Osteocyte (in vitro differentiated cells): Measurements from ENCODE around the gene ZDHHC21. TPM values are rescaled to one million over a fixed set of nuclear protein-coding genes. Genes with fewer than 3 reads are reported as not detected.
"Not testable (repeated sequence)": the region's sequence is repeated elsewhere in the genome, so short reads cannot be mapped to it uniquely, and the experiment has no call there.

Experiments
- DNase-seq: peaks from one replicate; pipeline ENCODE4 v3.0.0; 2021; ENCODE audit warnings: mixed read lengths; ENCODE audit not compliant: unreplicated experiment; ENCODE audit errors: extremely low spot score
- H3K27ac Mint-ChIP-seq: one replicate; pipeline ENCODE4 v1.8.0; 2021; ENCODE audit warnings: mild to moderate bottlenecking, mixed read lengths; ENCODE audit not compliant: unreplicated experiment
- H3K27me3 Mint-ChIP-seq: one replicate; pipeline ENCODE4 v1.8.0; 2021; ENCODE audit warnings: mixed read lengths; ENCODE audit not compliant: unreplicated experiment
- H3K36me3 Mint-ChIP-seq: one replicate; pipeline ENCODE4 v1.8.0; 2021; ENCODE audit warnings: mixed read lengths; ENCODE audit not compliant: unreplicated experiment
- H3K4me1 Mint-ChIP-seq: one replicate; pipeline ENCODE4 v1.8.0; 2021; ENCODE audit warnings: mixed read lengths; ENCODE audit not compliant: unreplicated experiment
- H3K4me3 Mint-ChIP-seq: one replicate; pipeline ENCODE4 v1.8.0; 2021; ENCODE audit warnings: mild to moderate bottlenecking, moderate library complexity, mixed read lengths; ENCODE audit not compliant: unreplicated experiment
- H3K9me3 Mint-ChIP-seq: one replicate; pipeline ENCODE4 v1.8.0; 2021; ENCODE audit warnings: mixed read lengths; ENCODE audit not compliant: unreplicated experiment
- CTCF ChIP-seq: fragments of 200-600 bp; sonication (generic); IDR thresholded peaks from 2 replicates; pipeline ENCODE4 v1.5.0; 2021; ENCODE audit warnings: antibody characterized with exemption, mild to moderate bottlenecking, moderate library complexity
- total RNA-seq: library from RNA; stranded (reverse); gene quantifications from 2 replicates; pipeline ENCODE4 v1.2.1, GENCODE V29; 2021

Gene ZDHHC21
- total RNA-seq, 1 donor from 2014 or later = 9.3 TPM

DNA sequence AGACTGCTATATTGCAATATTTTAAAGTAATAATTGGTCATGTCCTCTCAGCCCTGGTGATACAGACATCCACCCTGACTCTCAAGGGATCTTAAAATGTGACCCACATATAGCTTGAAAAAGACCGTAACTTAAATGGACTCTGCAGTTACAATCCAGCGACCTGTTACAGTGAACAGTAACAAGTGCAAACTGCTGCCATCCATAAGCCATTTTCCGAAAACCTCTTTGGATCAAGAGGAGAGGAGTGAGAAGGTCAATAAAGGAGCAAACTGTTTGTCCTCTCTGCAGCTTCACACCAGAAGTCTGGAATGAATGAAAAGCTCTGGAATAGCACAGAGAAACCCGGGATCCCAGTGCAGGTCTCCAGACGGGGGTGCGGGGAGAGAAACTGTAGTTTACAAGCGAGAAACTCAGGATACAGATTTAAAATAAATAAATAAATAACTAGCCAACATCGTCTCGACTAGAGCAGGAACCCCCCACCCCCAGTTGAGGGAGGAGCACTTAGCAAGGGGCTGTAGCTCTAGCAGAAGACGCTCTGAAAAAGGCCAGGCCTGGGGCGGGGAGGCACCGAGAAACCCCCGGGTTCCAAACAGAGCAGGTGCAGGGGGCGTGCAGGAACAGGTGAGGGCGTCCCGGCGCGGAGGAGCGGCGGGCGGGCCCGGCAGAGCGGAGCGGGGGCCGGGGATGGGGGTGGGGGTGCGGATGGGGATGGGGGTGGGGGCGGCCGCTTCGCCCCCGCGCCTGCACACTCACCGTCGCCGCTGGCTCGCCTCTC lies 572 bp downstream of the ZDHHC21 start:
- H3K4me1 Mint-ChIP-seq = peaks cover 17% of the 10 kb centered on the region
- H3K9me3 Mint-ChIP-seq = no peaks in the 10 kb centered on the region
- H3K4me3 Mint-ChIP-seq = peak overlapping the region; percentile 92
- no peak for DNase-seq
- H3K27me3 Mint-ChIP-seq = peaks cover 9% of the 10 kb centered on the region
- peaks cover 10% of the 10 kb centered on the region for H3K36me3 Mint-ChIP-seq
- no peak for TF ChIP-seq CTCF
- H3K27ac Mint-ChIP-seq = peak overlapping the region; percentile 61

DNA sequence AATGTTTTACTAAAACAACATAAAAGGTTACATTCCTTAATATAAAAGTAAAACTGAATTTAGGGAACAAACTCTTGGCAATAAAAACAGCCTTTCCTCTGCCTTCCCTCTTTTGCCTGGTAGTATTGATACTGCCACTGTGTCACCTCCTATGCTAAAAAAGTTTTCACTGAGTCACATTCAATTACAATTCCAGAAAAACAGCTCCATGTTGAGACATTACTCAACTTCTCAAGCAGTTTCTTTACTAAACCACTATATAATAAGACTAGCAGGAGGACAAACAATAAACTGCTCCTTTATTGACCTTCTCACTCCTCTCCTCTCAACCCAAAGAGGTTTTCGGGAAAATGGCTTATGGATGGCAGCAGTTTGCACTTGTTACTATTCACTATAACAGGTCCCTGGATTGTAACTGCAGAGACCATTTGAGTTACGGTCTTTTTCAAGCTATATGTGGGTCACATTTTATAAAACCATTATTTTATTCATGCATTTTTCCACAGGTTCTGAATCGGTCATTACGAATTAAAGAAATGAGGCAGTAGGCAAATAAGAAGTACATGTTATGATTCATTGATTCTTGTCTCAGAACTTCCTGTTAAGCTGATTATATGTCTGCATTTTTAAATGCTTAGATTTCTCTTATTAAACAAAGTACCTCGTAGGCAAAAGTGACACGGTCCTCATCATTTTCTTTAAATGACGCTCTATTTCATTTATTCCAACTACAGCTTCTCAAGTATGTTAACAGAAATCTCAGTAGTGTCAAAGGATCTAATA lies 2.1 kb downstream of the ZDHHC21 start:
- Mint-ChIP-seq H3K4me3 (no peak overlapping the region), H3K9me3 (no peaks in the 10 kb centered on the region), H3K36me3 (peaks cover 11% of the 10 kb centered on the region), H3K27me3 (no peaks in the 10 kb centered on the region), H3K27ac (no peak overlapping the region), H3K4me1 (peaks cover 30% of the 10 kb centered on the region)
- no peak for TF ChIP-seq CTCF
- no peak for DNase-seq

DNA sequence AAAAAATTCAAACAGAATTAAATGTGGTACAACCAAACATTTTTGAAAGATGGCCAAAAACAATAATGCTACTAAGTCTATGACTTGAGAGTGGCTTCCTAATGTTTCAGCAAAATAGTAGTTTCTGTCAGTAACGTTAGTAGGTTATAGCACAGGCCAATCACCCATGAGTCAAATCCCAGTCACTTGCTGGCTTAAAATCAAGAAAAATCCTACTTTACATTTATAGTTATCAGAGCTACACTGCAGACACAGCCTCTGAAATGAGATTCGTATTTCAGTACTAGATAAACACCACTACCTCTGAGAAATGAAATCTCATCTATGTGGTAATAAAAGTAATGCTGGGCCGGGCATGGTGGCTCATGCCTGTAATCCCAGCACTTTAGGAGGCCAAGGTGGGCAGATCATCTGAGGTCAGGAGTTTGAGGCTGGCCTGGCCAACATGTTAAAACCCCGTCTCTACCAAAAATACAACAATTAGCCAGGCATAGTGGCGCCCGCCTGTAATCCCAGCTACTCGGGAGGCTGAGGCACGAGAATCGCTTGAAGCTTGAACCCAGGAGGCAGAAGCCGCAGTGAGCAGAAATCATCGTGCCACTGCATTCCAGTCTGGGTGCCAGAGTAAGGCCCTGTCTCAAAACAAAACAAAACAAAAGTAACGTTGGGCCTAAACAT lies 6.1 kb downstream of the ZDHHC21 start:
- H3K27ac Mint-ChIP-seq = peak overlapping the region; percentile 73
- TF ChIP-seq CTCF = no peak

GRCh38 chr9:14686168-14686567 lies 7.1 kb downstream of the ZDHHC21 start:
- no peak for DNase-seq
- peaks cover 19% of the 10 kb centered on the region for H3K36me3 Mint-ChIP-seq
- no peaks in the 10 kb centered on the region for H3K9me3 Mint-ChIP-seq
- no peak overlapping the region for H3K4me3 Mint-ChIP-seq
- no peak overlapping the region for H3K27ac Mint-ChIP-seq
- no peaks in the 10 kb centered on the region for H3K27me3 Mint-ChIP-seq
- H3K4me1 Mint-ChIP-seq = peaks cover 17% of the 10 kb centered on the region
- no peak for TF ChIP-seq CTCF

More for the DNA sequence above, 6.1 kb downstream of the ZDHHC21 start:
- H3K9me3 Mint-ChIP-seq = no peaks in the 10 kb centered on the region
- H3K4me1 Mint-ChIP-seq = peaks cover 25% of the 10 kb centered on the region
- DNase-seq = no peak
- H3K4me3 Mint-ChIP-seq = no peak overlapping the region
- H3K27me3 Mint-ChIP-seq = no peaks in the 10 kb centered on the region
- H3K36me3 Mint-ChIP-seq = peaks cover 18% of the 10 kb centered on the region

- H3K4me3 Mint-ChIP-seq, DNase-seq, H3K9me3 Mint-ChIP-seq, H3K27ac Mint-ChIP-seq, H3K27me3 Mint-ChIP-seq: not testable (repeated sequence)
- Mint-ChIP-seq H3K36me3 (peaks cover 19% of the 10 kb centered on the region), H3K4me1 (peaks cover 12% of the 10 kb centered on the region)
Observed at GRCh38 chr9:14682616-14683015, 10.6 kb downstream of the ZDHHC21 start.
